GM23338 (cell line): ENCODE measurements around the gene TENM3. TPM values are rescaled to one million over a fixed set of nuclear protein-coding genes. Genes with fewer than 3 reads are reported as not detected.

Source experiments
- ATAC-seq: fragments of 200-7000 bp; cut with Tn5 transposase; 3 replicates; pipeline ENCODE4 v1.9.1; 2020
- DNase-seq: peaks from one replicate; pipeline ENCODE4 v3.0.0-alpha.2; 2015; ENCODE audit warnings: low spot score
- H2AFZ ChIP-seq: fragments of 200-600 bp; sonication (generic); 2 replicates; pipeline ENCODE4 v1.8.0; 2016; ENCODE audit warnings: antibody characterized with exemption, mild to moderate bottlenecking, moderate library complexity
- H3F3A ChIP-seq: fragments of 200-600 bp; sonication (generic); replicated peaks from 2 replicates; pipeline ENCODE4 v1.8.0; 2017; ENCODE audit warnings: antibody characterized with exemption, mixed run types, low read depth
- H3K27ac ChIP-seq: fragments of 200-600 bp; sonication (generic); 2 replicates; pipeline ENCODE4 v1.6.1; 2016; ENCODE audit warnings: low read depth
- H3K27me3 ChIP-seq: fragments of 200-600 bp; sonication (generic); 2 replicates; pipeline ENCODE4 v1.8.0; 2016; ENCODE audit warnings: mild to moderate bottlenecking, mixed run types, moderate library complexity; ENCODE audit not compliant: insufficient read depth
- H3K36me3 ChIP-seq: fragments of 200-600 bp; sonication (generic); 2 replicates; pipeline ENCODE4 v1.8.0; 2016; ENCODE audit warnings: mild to moderate bottlenecking; ENCODE audit not compliant: insufficient read depth
- H3K4me1 ChIP-seq: fragments of 200-600 bp; sonication (generic); 2 replicates; pipeline ENCODE4 v1.8.0; 2016; ENCODE audit warnings: mild to moderate bottlenecking, moderate library complexity; ENCODE audit not compliant: insufficient read depth
- H3K4me2 ChIP-seq: fragments of 200-600 bp; sonication (generic); 2 replicates; pipeline ENCODE4 v1.7.1; 2017; ENCODE audit warnings: mixed run types
- H3K4me3 ChIP-seq: fragments of 200-600 bp; sonication (generic); 2 replicates; pipeline ENCODE4 v1.6.1; 2016; ENCODE audit warnings: mixed run types
- H3K79me2 ChIP-seq: fragments of 200-600 bp; sonication (generic); replicated peaks from 2 replicates; pipeline ENCODE4 v1.8.0; 2017; ENCODE audit warnings: mild to moderate bottlenecking; ENCODE audit not compliant: insufficient read depth
- H3K9me2 ChIP-seq: fragments of 200-600 bp; sonication (generic); 2 replicates; pipeline ENCODE4 v1.8.0; 2017; ENCODE audit not compliant: insufficient read depth
- H4K20me1 ChIP-seq: fragments of 200-600 bp; sonication (generic); replicated peaks from 2 replicates; pipeline ENCODE4 v1.8.0; 2017; ENCODE audit warnings: mild to moderate bottlenecking; ENCODE audit not compliant: insufficient read depth
- H3K27ac Mint-ChIP-seq: 2 replicates; pipeline ENCODE4 v1.8.0; 2020; ENCODE audit warnings: inconsistent platforms, mild to moderate bottlenecking, moderate library complexity, mixed read lengths
- H3K27me3 Mint-ChIP-seq: 3 replicates; pipeline ENCODE4 v1.8.0; 2022; ENCODE audit warnings: low read depth, mild to moderate bottlenecking, moderate library complexity, mixed read lengths, inconsistent platforms; ENCODE audit not compliant: insufficient read depth, poor library complexity
- H3K36me3 Mint-ChIP-seq: 3 replicates; pipeline ENCODE4 v1.8.0; 2021; ENCODE audit warnings: low read depth, mild to moderate bottlenecking, inconsistent platforms, moderate library complexity, mixed read lengths
- H3K4me1 Mint-ChIP-seq: 3 replicates; pipeline ENCODE4 v1.8.0; 2020; ENCODE audit warnings: mild to moderate bottlenecking, inconsistent platforms, mixed read lengths
- H3K4me3 Mint-ChIP-seq: 3 replicates; pipeline ENCODE4 v1.8.0; 2021; ENCODE audit warnings: moderate library complexity, mild to moderate bottlenecking, inconsistent platforms, mixed read lengths
- H3K9me3 Mint-ChIP-seq: 3 replicates; pipeline ENCODE4 v1.8.0; 2020; ENCODE audit warnings: moderate library complexity, mild to moderate bottlenecking, inconsistent platforms, mixed read lengths
- CREB1 ChIP-seq: fragments of 250-450 bp; sonication (Bioruptor Pico); IDR thresholded peaks from 2 replicates; pipeline ENCODE4 v1.5.0; 2020; ENCODE audit warnings: low read depth, mild to moderate bottlenecking, moderate library complexity
- CTCF ChIP-seq, 2 experiments: fragments of 200-600 bp in 1 of 2; sonication (generic) in 1 of 2; conservative IDR thresholded peaks; 2 replicates each; pipeline versions ENCODE4 v1.5.1 to v1.6.1; 2016 to 2017; ENCODE audit warnings: antibody characterized with exemption in 2 of 2, low read depth in 2 of 2, mild to moderate bottlenecking in 2 of 2, moderate library complexity in 1 of 2
- ETS1 ChIP-seq: IDR thresholded peaks from 2 replicates; pipeline ENCODE4 v1.6.1; 2016; ENCODE audit warnings: antibody characterized with exemption
- EZH2 ChIP-seq: fragments of 200-600 bp; sonication (generic); IDR thresholded peaks from one replicate; pipeline ENCODE4 v1.8.0; 2017; ENCODE audit warnings: antibody characterized with exemption, mild to moderate bottlenecking, low read depth; ENCODE audit not compliant: unreplicated experiment
- EZH2phosphoT487 ChIP-seq: fragments of 200-600 bp; sonication (generic); IDR thresholded peaks from one replicate; pipeline ENCODE4 v1.8.1; 2018; ENCODE audit warnings: antibody characterized with exemption; ENCODE audit not compliant: unreplicated experiment
- JUNB ChIP-seq: IDR thresholded peaks from one replicate; pipeline ENCODE4 v1.6.1; 2016; ENCODE audit warnings: antibody characterized with exemption; ENCODE audit not compliant: unreplicated experiment
- POLR2AphosphoS5 ChIP-seq: IDR thresholded peaks from 2 replicates; pipeline ENCODE4 v1.6.1; 2016; ENCODE audit warnings: antibody characterized with exemption, low read depth
- REST ChIP-seq: IDR thresholded peaks from one replicate; pipeline ENCODE4 v1.6.1; 2018; ENCODE audit warnings: antibody characterized with exemption; ENCODE audit not compliant: unreplicated experiment
- STAT1 ChIP-seq: IDR thresholded peaks from one replicate; pipeline ENCODE4 v1.6.1; 2016; ENCODE audit warnings: antibody characterized with exemption; ENCODE audit not compliant: unreplicated experiment
- ZNF114 ChIP-seq: fragments of 250-450 bp; sonication (Bioruptor Pico); IDR thresholded peaks from 2 replicates; pipeline ENCODE4 v1.5.0; 2020; ENCODE audit warnings: mild to moderate bottlenecking, moderate library complexity
- ZNF331 ChIP-seq: fragments of 250-450 bp; sonication (Bioruptor Pico); IDR thresholded peaks from 2 replicates; pipeline ENCODE4 v1.5.0; 2020; ENCODE audit warnings: low read depth, mild to moderate bottlenecking, moderate library complexity
- polyA plus RNA-seq: library from polyadenylated mRNA; unstranded; fragments of >200 nt; fragmentation: Nextera tagmentation; extraction: Ambion mirVana; gene quantifications from 2 replicates; pipeline ENCODE4 v1.2.1, GENCODE V29; 2016
- total RNA-seq: library from RNA; depleted of rRNA; stranded (reverse); fragments of >200 nt; shearing (Covaris generic); gene quantifications from 2 replicates; pipeline ENCODE4 v1.2.3, GENCODE V29; 2014

TENM3 gene
- total and polyA plus RNA-seq, 2 experiments from 2014 or later: 22.2 to 128 TPM

- Histone ChIP-seq H3F3A (no peaks in the 10 kb centered on the region), H3K27me3 (no peaks in the 10 kb centered on the region), H3K4me1 (no peaks in the 10 kb centered on the region), H3K4me2 (no peak overlapping the region), H3K4me3 (no peak overlapping the region), H3K36me3 (no peaks in the 10 kb centered on the region), H3K9me2 (no peaks in the 10 kb centered on the region; the same call in 1 of the 2 replicates), H3K27ac (no peak overlapping the region), H4K20me1 (no peaks in the 10 kb centered on the region), H3K79me2 (no peaks in the 10 kb centered on the region), H2AFZ (no peak overlapping the region)
- TF ChIP-seq POLR2AphosphoS5 (no peak), EZH2 (no peak), ETS1 (no peak), ZNF114 (CRISPR knock-in tag) (no peak), REST (no peak), CTCF (conservative IDR thresholded peaks at IDR 0.05; ENCODE audit: low read depth in 2 of 2) (no peak), JUNB (no peak), STAT1 (no peak)
- no peak for DNase-seq
- ATAC-seq: no peak
- Mint-ChIP-seq H3K27me3 (no peaks in the 10 kb centered on the region), H3K4me1 (peaks cover 8% of the 10 kb centered on the region; the same call in 2 of the 3 replicates), H3K36me3 (no peaks in the 10 kb centered on the region), H3K9me3 (no peaks in the 10 kb centered on the region), H3K4me3 (no peak overlapping the region), H3K27ac (no peak overlapping the region)
Measured at GRCh38 chr4:182231080-182231479, 12.1 kb upstream of the TENM3 start.

- H3K4me2 ChIP-seq: no peak overlapping the region
- H3K4me1 ChIP-seq: no peaks in the 10 kb centered on the region
- Mint-ChIP-seq H3K4me1 (peaks cover 8% of the 10 kb centered on the region; the same call in 2 of the 3 replicates), H3K27me3 (no peaks in the 10 kb centered on the region), H3K36me3 (no peaks in the 10 kb centered on the region), H3K27ac (no peak overlapping the region), H3K9me3 (no peaks in the 10 kb centered on the region), H3K4me3 (no peak overlapping the region)
- H3K27ac ChIP-seq: no peak overlapping the region
- H3K27me3 ChIP-seq: no peaks in the 10 kb centered on the region
- H2AFZ ChIP-seq: no peak overlapping the region
- DNase-seq (no peak), ATAC-seq (no peak)
- H3F3A ChIP-seq: no peaks in the 10 kb centered on the region
- no peak overlapping the region for H3K4me3 ChIP-seq
- no peaks in the 10 kb centered on the region for H4K20me1 ChIP-seq
- H3K36me3 ChIP-seq: no peaks in the 10 kb centered on the region
- no peaks in the 10 kb centered on the region for H3K79me2 ChIP-seq
- no peaks in the 10 kb centered on the region; the same call in 1 of the 2 replicates for H3K9me2 ChIP-seq
- TF ChIP-seq CTCF (conservative IDR thresholded peaks at IDR 0.05; ENCODE audit: low read depth in 2 of 2): no peak
- no peak for TF ChIP-seq ZNF331
- TF ChIP-seq EZH2phosphoT487: no peak
- no peak for TF ChIP-seq STAT1
- TF ChIP-seq EZH2: no peak
- no peak for TF ChIP-seq CREB1 (CRISPR knock-in tag)
- TF ChIP-seq REST: no peak
Measured at GRCh38 chr4:182231496-182231895, 11.7 kb upstream of the TENM3 start.
